Measurements from ENCODE around the gene ABTB1. TPM values are rescaled to one million over a fixed set of nuclear protein-coding genes. Genes with fewer than 3 reads are reported as not detected.

Gene ABTB1
- total and polyA plus RNA-seq, 9 of the 15 experiments (the other 6 are each of a cell fraction or from before 2014, with no cell fraction given) = 0.04 to 2.3 (median 0.55) TPM; not detected in 1

DNA sequence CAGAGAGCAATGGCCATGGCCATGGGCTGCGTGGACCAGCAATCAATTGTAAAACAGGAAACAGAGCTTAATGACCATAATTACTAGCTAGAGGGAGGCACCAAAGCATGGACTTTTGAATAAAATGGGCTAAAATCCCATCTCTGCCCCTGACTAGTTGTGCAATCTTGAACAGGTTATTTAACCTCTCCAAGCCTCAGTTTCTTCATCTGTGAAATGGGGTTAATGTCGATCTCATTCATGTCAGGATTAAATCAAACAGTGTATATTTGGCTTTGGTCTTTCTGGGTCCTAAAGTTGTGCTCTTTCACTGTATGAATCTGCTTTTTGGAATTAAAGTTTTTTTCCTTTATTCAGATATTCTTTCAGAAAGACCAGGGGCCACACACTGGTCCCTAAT lies 36.1 kb downstream of the ABTB1 start:
- DNase-seq (ENCODE audit: extremely low read depth in 1 of 4, low spot score in 3 of 4) = no peak
- WGBS (ENCODE audit: insufficient coverage, low coverage, missing lambda C conversion rate) = 14% methylated on average over 2 of the region's 2 CpGs

More for the DNA sequence above, 36.1 kb downstream of the ABTB1 start:
- ATAC-seq = no peak
- no peak overlapping the region for H2AFZ ChIP-seq (ENCODE audit: low read depth, low read length)
- no peaks in the 10 kb centered on the region for H4K20me1 ChIP-seq (replicated peaks; ENCODE audit: control insufficient read depth, insufficient read depth, low read length)
- intact Hi-C loops (cut with micrococcal nuclease) = no loop called here
- in situ Hi-C loops (cut with MboI) = no loop called here
- peaks cover 2% of the 10 kb centered on the region for H3K9me1 ChIP-seq (ENCODE audit: control insufficient read depth, insufficient read depth, low read length)
- H3K9ac ChIP-seq (ENCODE audit: insufficient read depth in 1 of 2, low read depth in 2 of 2, low read length in 2 of 2) = no peak overlapping the region
- no peaks in the 10 kb centered on the region for H3K9me3 ChIP-seq (replicated peaks; ENCODE audit: control insufficient read depth, insufficient read depth, low read depth, low read length)
- no peaks in the 10 kb centered on the region for H3K36me3 ChIP-seq (ENCODE audit: control insufficient read depth, insufficient read depth, low read length)
- BruUV-seq (replicated peaks) = no TSS peak
- TF ChIP-seq, protein P1, sequence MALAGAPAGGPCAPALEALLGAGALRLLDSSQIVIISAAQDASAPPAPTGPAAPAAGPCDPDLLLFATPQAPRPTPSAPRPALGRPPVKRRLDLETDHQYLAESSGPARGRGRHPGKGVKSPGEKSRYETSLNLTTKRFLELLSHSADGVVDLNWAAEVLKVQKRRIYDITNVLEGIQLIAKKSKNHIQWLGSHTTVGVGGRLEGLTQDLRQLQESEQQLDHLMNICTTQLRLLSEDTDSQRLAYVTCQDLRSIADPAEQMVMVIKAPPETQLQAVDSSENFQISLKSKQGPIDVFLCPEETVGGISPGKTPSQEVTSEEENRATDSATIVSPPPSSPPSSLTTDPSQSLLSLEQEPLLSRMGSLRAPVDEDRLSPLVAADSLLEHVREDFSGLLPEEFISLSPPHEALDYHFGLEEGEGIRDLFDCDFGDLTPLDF (CRISPR knock-in tag; IDR thresholded peaks at IDR 0.05) = no peak
- TF ChIP-seq TAF9B (IDR thresholded peaks at IDR 0.05; ENCODE audit: partially characterized antibody) (no peak), RBM25 (IDR thresholded peaks at IDR 0.05; ENCODE audit: low read depth, low read length, severe bottlenecking) (peak; percentile 92), GTF2E2 (tag; IDR thresholded peaks at IDR 0.05) (no peak), BCOR (IDR thresholded peaks at IDR 0.05) (peak; percentile 74; the same call in 1 of the 2 replicates), SMARCA5 (IDR thresholded peaks at IDR 0.05) (0 out of 2 replicates have a peak, but pooled peaks have one; percentile 14), ARHGAP35 (IDR thresholded peaks at IDR 0.05; ENCODE audit: partially characterized antibody) (no peak), KDM1A (IDR thresholded peaks at IDR 0.05) (peak; percentile 41 to 44; a peak in 2 of 4 replicates), ZSCAN32 (CRISPR knock-in tag; IDR thresholded peaks at IDR 0.05) (no peak)
- FAIRE-seq = no peak
- POLR2A ChIA-PET = no interaction called here
- H3K4me3 ChIP-seq = no peak overlapping the region
- no peak overlapping the region for H3K27ac ChIP-seq (ENCODE audit: extremely low read depth, low read depth, low read length)
- H3K4me2 ChIP-seq (ENCODE audit: insufficient read depth, low read length) = no peak overlapping the region
- no peaks in the 10 kb centered on the region for H3K79me2 ChIP-seq (ENCODE audit: control insufficient read depth, insufficient read depth, low read length)
- peaks cover 10% of the 10 kb centered on the region in 2 experiments; a peak in 4 of 5 replicates for H3K4me1 ChIP-seq (replicated peaks in 1 of 2; ENCODE audit: control insufficient read depth in 2 of 2, insufficient read depth in 2 of 2, low read length in 2 of 2)
- peaks cover 8 to 36% of the 10 kb centered on the region in 2 experiments; a peak in 4 of 5 replicates for H3K27me3 ChIP-seq (ENCODE audit: control insufficient read depth in 2 of 2, insufficient read depth in 2 of 2, low read length in 2 of 2)
- CTCF ChIA-PET (ENCODE audit: low intra/inter-chr PET ratio) = no interaction called here

Data from K562 (cell line).